Type B pancreatic cell (in vitro differentiated cells): ENCODE results near the gene ATAD2B. TPM values are rescaled to one million over a fixed set of nuclear protein-coding genes. Genes with fewer than 3 reads are reported as not detected.

ENCODE experiments used
- DNase-seq: peaks from one replicate; pipeline ENCODE4 v3.0.0; 2021; ENCODE audit warnings: mixed read lengths; ENCODE audit not compliant: unreplicated experiment; ENCODE audit errors: extremely low spot score
- H3K27ac Mint-ChIP-seq: 2 replicates; pipeline ENCODE4 v1.8.0; 2021; ENCODE audit warnings: mild to moderate bottlenecking, mixed read lengths
- H3K27me3 Mint-ChIP-seq: 2 replicates; pipeline ENCODE4 v1.8.0; 2021; ENCODE audit warnings: mixed read lengths
- H3K36me3 Mint-ChIP-seq: 2 replicates; pipeline ENCODE4 v1.8.0; 2021; ENCODE audit warnings: mixed read lengths
- H3K4me1 Mint-ChIP-seq: one replicate; pipeline ENCODE4 v1.8.0; 2021; ENCODE audit warnings: mixed read lengths; ENCODE audit not compliant: unreplicated experiment
- H3K4me3 Mint-ChIP-seq: 2 replicates; pipeline ENCODE4 v1.8.0; 2021; ENCODE audit warnings: mild to moderate bottlenecking, mixed read lengths
- H3K9me3 Mint-ChIP-seq: 2 replicates; pipeline ENCODE4 v1.8.0; 2021; ENCODE audit warnings: mixed read lengths
- CTCF ChIP-seq: fragments of 200-600 bp; sonication (generic); conservative IDR thresholded peaks from 2 replicates; pipeline ENCODE4 v1.5.0; 2021; ENCODE audit warnings: antibody characterized with exemption, mild to moderate bottlenecking
- total RNA-seq: library from RNA; stranded (reverse); gene quantifications from 2 replicates; pipeline ENCODE4 v1.2.1, GENCODE V29; 2021; ENCODE audit warnings: low replicate concordance

The ATAD2B gene
- total RNA-seq, 1 donor from 2014 or later, result 25.7 TPM

DNA sequence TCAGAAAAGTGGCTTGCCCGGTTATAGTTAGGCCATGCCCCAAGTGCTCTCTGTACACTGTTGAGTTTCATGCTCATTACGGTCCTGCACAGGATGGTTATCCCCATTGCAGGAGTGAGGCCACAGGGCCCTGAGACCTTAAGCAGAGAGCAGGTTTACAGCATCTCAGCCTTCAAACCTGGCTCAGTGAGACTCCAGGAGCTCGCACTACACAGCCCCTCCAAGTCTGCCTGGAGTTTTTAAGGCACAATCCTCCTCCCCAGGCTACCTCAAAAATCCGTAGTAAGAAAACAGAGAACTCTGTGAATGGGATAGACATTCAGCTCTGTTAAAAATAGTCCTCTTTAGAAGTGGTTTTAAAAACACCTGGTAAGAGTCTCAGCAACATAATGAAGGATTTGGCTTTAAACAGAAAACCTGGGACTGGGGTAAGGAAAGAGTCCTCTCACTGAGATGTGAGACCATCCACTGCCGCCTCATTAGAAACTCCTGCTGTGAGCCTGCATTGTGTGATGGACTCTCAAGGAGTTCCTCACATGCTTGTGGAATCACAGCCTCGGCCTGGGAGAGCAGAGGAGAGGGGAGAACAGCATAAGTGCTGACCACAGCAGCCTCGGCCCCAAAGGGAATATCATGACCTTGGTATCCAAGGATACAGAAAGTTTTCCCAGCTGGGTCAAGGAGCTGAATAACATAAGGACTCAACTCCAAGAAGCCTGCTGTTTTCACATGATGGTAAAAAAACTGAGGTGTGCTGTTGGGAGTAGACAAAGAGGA lies 214.8 kb downstream of the ATAD2B start:
- H3K4me3 Mint-ChIP-seq, result peak overlapping the region; percentile 62
- TF ChIP-seq CTCF, result no peak
- H3K27me3 Mint-ChIP-seq, result no peaks in the 10 kb centered on the region
- H3K9me3 Mint-ChIP-seq, result no peaks in the 10 kb centered on the region
- peak overlapping the region; percentile 77 for H3K27ac Mint-ChIP-seq
- peaks cover 25% of the 10 kb centered on the region for H3K36me3 Mint-ChIP-seq
- H3K4me1 Mint-ChIP-seq, result peaks cover 21% of the 10 kb centered on the region
- no peak for DNase-seq

- no peak overlapping the region for H3K4me3 Mint-ChIP-seq
- H3K36me3 Mint-ChIP-seq, result peaks cover 40% of the 10 kb centered on the region
- no peaks in the 10 kb centered on the region for H3K9me3 Mint-ChIP-seq
- no peaks in the 10 kb centered on the region for H3K27me3 Mint-ChIP-seq
- H3K27ac Mint-ChIP-seq, result no peak overlapping the region
- no peak for DNase-seq
- TF ChIP-seq CTCF, result no peak
- H3K4me1 Mint-ChIP-seq, result peaks cover 21% of the 10 kb centered on the region
These were observed 217.6 kb downstream of the ATAD2B start for GRCh38 chr2:23709311-23709710.

GRCh38 chr2:23708771-23709170 lies 218.2 kb downstream of the ATAD2B start:
- Mint-ChIP-seq H3K27me3 (no peaks in the 10 kb centered on the region), H3K4me3 (no peak overlapping the region), H3K4me1 (peaks cover 20% of the 10 kb centered on the region), H3K36me3 (peaks cover 39% of the 10 kb centered on the region), H3K9me3 (no peaks in the 10 kb centered on the region), H3K27ac (no peak overlapping the region)
- TF ChIP-seq CTCF, result no peak
- no peak for DNase-seq

DNA sequence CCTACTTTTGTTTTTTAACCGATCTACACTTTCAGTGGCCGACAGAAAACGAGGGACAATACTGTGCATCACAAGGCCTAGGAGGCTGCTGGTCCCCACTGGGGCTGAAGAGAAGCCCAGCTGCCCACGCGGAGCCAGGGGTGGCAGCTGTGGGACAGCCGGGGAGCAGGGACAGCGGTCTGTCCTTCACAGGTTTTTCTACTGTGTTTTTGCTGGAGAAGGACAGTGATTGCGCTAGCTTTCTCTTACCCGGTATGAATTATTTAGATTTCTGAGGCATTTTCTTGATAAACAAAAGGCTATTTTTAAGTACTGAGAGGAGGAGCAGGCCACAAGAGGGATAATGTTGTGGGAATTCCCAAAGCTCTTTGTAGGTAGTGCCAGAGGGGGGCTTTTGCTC lies 219.8 kb downstream of the ATAD2B start:
- H3K4me1 Mint-ChIP-seq, result peaks cover 4% of the 10 kb centered on the region
- DNase-seq, result no peak
- no peaks in the 10 kb centered on the region for H3K9me3 Mint-ChIP-seq
- H3K36me3 Mint-ChIP-seq, result peaks cover 41% of the 10 kb centered on the region
- no peak overlapping the region for H3K27ac Mint-ChIP-seq
- no peak for TF ChIP-seq CTCF
- H3K4me3 Mint-ChIP-seq, result no peak overlapping the region
- H3K27me3 Mint-ChIP-seq, result no peaks in the 10 kb centered on the region

DNA sequence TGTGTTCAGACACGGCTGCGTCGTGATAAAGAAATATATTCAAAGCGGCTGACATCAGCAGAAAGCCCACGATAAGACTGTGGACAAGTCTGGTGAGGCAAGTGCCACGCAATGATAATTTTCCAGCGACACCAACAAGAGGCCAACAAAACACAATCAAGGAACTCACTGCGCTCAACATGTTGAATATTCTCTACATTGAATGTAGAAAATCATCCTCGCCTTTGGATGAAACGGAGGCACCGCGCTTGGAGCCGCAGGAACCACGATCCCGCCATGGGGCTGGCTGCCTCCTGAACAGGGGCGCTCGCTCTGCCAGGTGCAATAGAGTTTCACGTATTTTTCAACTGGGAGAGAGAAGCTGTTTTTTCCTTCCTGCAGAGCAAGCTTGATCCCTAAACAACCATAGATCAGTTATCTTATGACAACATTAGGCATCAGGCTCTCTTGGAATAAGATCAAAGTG lies 220.3 kb downstream of the ATAD2B start:
- DNase-seq, result no peak
- peaks cover 39% of the 10 kb centered on the region for H3K36me3 Mint-ChIP-seq
- no peak overlapping the region for H3K4me3 Mint-ChIP-seq
- TF ChIP-seq CTCF, result no peak
- H3K27ac Mint-ChIP-seq, result peak overlapping the region; percentile 21
- no peaks in the 10 kb centered on the region for H3K27me3 Mint-ChIP-seq
- no peaks in the 10 kb centered on the region for H3K9me3 Mint-ChIP-seq
- H3K4me1 Mint-ChIP-seq, result peaks cover 1% of the 10 kb centered on the region
